Small intestine (tissue), 7 donors: ENCODE measurements around the gene FAM222B. TPM values are rescaled to one million over a fixed set of nuclear protein-coding genes. Genes with fewer than 3 reads are reported as not detected.

Source experiments
- DNase-seq, 2 donors: peaks; one replicate each; pipeline versions ENCODE4 v3.0.0 to v3.0.0-alpha.2; 2013
- FAIRE-seq: peaks from 2 replicates; lab custom pipeline; 2012; peaks lifted over from hg19 to GRCh38; lab: Jason Lieb, UNC
- H3K27ac ChIP-seq, 3 donors: one replicate each; pipeline ENCODE4 v1.5.1; 2013; ENCODE audit warnings: low read length in 2 of 3, mild to moderate bottlenecking in 2 of 3, control low read depth in 1 of 3, inconsistent platforms in 1 of 3, low read depth in 1 of 3, moderate library complexity in 1 of 3
- H3K27me3 ChIP-seq, 3 donors: one replicate each; pipeline ENCODE4 v1.6.1; 2013; ENCODE audit warnings: low read length in 3 of 3, inconsistent platforms in 1 of 3; ENCODE audit not compliant: control insufficient read depth in 3 of 3, insufficient read depth in 3 of 3
- H3K36me3 ChIP-seq, 3 donors: one replicate each; pipeline ENCODE4 v1.6.1; 2013; ENCODE audit warnings: low read length in 3 of 3, inconsistent platforms in 1 of 3, low read depth in 1 of 3, mild to moderate bottlenecking in 1 of 3, moderate library complexity in 1 of 3; ENCODE audit not compliant: control insufficient read depth in 3 of 3, insufficient read depth in 2 of 3
- H3K4me1 ChIP-seq, 3 donors: one replicate each; pipeline ENCODE4 v1.6.1; 2013; ENCODE audit warnings: low read length in 2 of 3, inconsistent platforms in 1 of 3, low read depth in 1 of 3, mild to moderate bottlenecking in 1 of 3, moderate library complexity in 1 of 3; ENCODE audit not compliant: control insufficient read depth in 3 of 3, insufficient read depth in 2 of 3
- H3K4me3 ChIP-seq, 3 donors: one replicate each; pipeline ENCODE4 v1.5.1; 2013; ENCODE audit warnings: low read length in 3 of 3, control low read depth in 1 of 3, inconsistent platforms in 1 of 3, low read depth in 1 of 3, mild to moderate bottlenecking in 1 of 3, moderate library complexity in 1 of 3
- H3K9me3 ChIP-seq, 2 donors: one replicate each; pipeline ENCODE4 v1.6.1; 2013; ENCODE audit warnings: low read depth in 1 of 2, low read length in 1 of 2; ENCODE audit not compliant: control insufficient read depth in 2 of 2, insufficient read depth in 1 of 2
- WGBS, 3 donors: extraction: QIAGEN DNeasy Blood & Tissue Kit; methylation state at CpG; one replicate each; pipeline ENCODE4 v1.1.7; 2013; 5-methylcytosine and 5-hydroxymethylcytosine counted together
- polyA plus RNA-seq, 4 donors: library from polyadenylated mRNA; stranded (reverse) in 3 of 4; unstranded in 1 of 4; fragments of 200-250 nt in 3 of 4; fragments of 120-200 nt in 1 of 4; gene quantifications; one replicate each; pipeline versions ENCODE4 v1.2.1 to v1.2.3, GENCODE V29; 2013
- donor health status: healthy with polysubstance abuse.
- donor health status: control.
- donor health status: control.
- donor health status: Bipolar disorder and iron deficiency.
- donor health status: healthy.

Gene FAM222B
- polyA plus RNA-seq, 4 donors, result 9.7 to 28.1 (median 13.4) TPM

DNA sequence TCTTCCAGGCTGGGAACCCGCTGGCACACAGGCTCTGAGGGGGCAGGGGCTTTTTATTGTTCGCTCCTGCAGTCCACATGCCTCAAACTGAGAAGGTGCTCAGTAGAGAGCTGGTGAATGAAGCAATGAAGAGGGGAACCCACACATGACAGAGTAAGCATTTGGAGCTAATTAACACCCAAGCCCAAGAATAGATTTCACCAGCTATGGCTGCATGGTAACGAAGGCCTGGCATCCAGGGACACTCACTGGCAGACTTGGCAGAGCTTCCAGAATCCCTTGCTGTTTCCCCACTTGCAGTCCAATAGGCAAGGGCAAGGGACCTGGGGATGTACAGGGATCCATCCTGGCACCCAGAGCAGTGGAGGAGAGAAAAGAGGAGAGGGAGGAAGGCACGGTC lies 42.8 kb upstream of the FAM222B start:
- no peak overlapping the region for H3K4me3 ChIP-seq
- no peaks in the 10 kb centered on the region for H3K4me1 ChIP-seq
- WGBS, 3 donors, result 95 to 98% (median 96%) methylated on average over 4 of the region's 4 CpGs
- no peaks in the 10 kb centered on the region for H3K27me3 ChIP-seq
- H3K9me3 ChIP-seq, result no peaks in the 10 kb centered on the region
- no peak for DNase-seq
- peaks cover 6 to 88% (median 10%) of the 10 kb centered on the region in 3 donors for H3K36me3 ChIP-seq
- H3K27ac ChIP-seq, result no peak overlapping the region
- FAIRE-seq, result no peak

DNA sequence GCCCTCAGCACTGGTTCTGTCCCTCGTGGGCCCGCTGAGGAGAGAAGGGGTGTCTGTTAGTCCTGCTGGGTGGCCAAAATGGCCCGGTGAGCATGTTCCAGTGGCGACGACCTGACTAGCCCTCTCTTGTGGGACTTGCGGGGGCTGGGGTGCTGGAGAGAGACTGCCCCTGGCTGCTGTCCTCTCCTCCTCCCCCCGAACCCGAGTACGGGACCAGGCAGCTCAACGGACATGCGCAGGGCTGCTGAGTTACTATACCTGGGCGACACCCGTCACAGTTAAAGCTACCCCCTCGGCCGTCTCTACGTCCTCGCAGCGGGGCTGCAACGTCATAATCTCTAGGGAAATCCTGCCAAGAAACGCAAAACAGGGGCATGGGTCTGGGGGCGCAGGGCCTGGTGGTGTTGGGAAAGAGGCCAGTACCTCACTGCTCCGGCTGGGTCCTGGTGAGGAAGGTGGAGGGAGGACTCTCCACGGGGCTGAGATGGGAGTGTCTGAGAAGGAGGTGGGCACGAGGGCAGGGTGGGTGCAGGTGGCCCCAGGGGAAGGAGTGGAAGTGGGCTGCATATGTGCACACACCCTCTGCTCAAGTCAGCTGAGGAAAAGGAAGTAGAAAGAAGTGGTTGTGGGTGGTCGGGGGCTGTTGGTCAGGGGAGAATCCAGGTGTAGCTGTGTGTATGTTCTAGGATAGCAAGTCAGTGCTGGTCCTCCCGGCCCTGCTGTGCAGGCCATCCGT lies 41.5 kb upstream of the FAM222B start:
- WGBS, 3 donors, result 91 to 92% (median 92%) methylated on average over 27 of the region's 27 CpGs
- no peak overlapping the region for H3K4me3 ChIP-seq
- H3K4me1 ChIP-seq, result no peaks in the 10 kb centered on the region
- H3K27ac ChIP-seq, result no peak overlapping the region
- peaks cover 9 to 98% (median 13%) of the 10 kb centered on the region in 3 donors for H3K36me3 ChIP-seq
- H3K9me3 ChIP-seq, result no peaks in the 10 kb centered on the region
- H3K27me3 ChIP-seq, result no peaks in the 10 kb centered on the region
- DNase-seq (no peak), FAIRE-seq (no peak)

DNA sequence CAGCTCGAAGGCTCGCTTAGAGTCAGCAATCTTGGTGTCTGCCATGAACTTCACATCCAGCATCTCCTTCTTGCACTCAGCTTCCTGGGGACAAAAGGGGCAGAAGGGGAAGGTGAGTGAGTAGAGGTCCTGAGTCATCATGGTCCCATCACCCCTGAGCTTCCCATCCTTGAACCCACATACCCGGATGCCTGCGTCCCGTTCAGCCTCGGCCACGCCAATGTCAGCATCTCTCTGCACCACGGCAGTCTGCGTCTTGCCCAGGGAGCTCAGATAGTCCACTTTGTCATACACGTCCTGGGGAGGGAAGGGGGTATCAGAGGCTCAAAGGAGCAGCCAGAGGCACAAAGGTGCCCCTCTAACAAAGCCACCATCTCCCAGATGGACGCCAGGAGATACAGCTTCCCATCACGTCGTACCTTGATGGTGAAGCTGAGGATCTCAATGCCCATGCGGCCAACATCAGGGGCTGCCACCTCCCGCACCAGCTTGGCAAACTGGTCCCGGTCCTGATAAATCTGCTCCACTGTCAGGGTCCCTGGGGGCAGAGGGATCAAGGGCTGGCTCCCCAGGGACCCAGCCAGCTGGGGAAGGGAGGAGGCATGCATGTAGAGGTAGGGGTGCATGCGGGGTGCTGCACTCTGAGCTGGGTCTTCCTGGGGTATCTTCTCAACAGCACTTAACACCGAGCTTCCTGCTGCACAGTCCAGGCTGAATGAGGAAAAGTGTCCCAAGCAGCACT lies 39.7 kb upstream of the FAM222B start:
- Histone ChIP-seq H3K27ac (no peak overlapping the region), H3K4me1 (no peaks in the 10 kb centered on the region), H3K4me3 (no peak overlapping the region), H3K36me3 (peaks cover 9 to 86% (median 13%) of the 10 kb centered on the region in 3 donors), H3K27me3 (no peaks in the 10 kb centered on the region), H3K9me3 (no peaks in the 10 kb centered on the region)
- no peak for DNase-seq
- FAIRE-seq, result no peak
- 92 to 95% (median 94%) methylated on average over 18 of the region's 18 CpGs for WGBS, 3 donors

DNA sequence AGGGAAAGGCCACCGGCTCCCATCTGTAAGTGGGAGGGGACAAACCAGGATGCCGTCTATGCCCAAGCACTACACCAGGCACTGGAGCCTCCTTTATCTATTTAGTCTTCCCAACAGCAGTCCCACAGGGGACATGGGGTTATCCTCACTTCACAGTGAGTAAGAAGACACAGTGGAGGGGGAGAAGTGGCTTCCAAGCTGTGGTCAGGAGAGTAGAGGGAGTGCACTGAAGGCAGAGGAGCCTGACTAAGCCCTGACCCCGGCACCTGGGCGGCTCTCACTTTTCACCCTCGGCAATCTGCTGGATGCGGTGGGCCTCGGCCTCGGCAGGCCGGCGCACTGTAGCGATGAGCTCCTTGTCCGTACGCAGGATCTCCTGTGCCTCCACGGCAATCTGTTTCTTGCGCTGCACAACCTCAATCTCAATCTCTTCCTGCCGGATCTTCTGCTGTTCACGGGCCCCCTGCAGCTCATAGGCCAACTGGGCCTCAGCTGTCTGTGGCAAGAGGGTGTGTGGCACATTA lies 39.0 kb upstream of the FAM222B start:
- Histone ChIP-seq H3K4me3 (no peak overlapping the region), H3K27me3 (no peaks in the 10 kb centered on the region), H3K4me1 (no peaks in the 10 kb centered on the region), H3K27ac (no peak overlapping the region), H3K36me3 (peaks cover 9 to 79% (median 13%) of the 10 kb centered on the region in 3 donors), H3K9me3 (no peaks in the 10 kb centered on the region)
- FAIRE-seq (no peak), DNase-seq (no peak)
- 94 to 96% (median 95%) methylated on average over 17 of the region's 17 CpGs for WGBS, 3 donors

DNA sequence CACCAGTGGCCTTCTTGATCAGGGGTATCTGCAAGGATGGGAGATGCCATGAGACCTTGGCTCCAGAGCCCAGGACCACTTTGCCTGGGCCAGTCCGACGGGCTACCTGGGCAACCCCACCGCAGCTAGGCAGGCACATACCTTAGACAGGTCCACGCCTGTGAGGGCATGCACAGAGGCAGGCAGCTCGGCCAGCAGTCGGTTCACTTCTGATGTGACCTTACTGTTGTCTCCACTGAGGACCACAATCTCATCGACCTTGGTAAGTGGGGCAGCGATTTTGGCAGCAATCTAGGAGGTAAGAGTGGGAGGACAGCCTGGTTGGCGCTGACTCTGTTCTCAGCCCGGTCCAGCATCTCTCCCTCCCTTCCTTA lies 38.0 kb upstream of the FAM222B start:
- FAIRE-seq (no peak), DNase-seq (no peak)
- no peak overlapping the region for H3K4me3 ChIP-seq
- no peaks in the 10 kb centered on the region for H3K9me3 ChIP-seq
- H3K27me3 ChIP-seq, result no peaks in the 10 kb centered on the region
- H3K27ac ChIP-seq, result no peak overlapping the region
- 90 to 94% (median 93%) methylated on average over 10 of the region's 10 CpGs for WGBS, 3 donors
- peaks cover 9 to 68% (median 13%) of the 10 kb centered on the region in 3 donors for H3K36me3 ChIP-seq
- no peaks in the 10 kb centered on the region for H3K4me1 ChIP-seq

DNA sequence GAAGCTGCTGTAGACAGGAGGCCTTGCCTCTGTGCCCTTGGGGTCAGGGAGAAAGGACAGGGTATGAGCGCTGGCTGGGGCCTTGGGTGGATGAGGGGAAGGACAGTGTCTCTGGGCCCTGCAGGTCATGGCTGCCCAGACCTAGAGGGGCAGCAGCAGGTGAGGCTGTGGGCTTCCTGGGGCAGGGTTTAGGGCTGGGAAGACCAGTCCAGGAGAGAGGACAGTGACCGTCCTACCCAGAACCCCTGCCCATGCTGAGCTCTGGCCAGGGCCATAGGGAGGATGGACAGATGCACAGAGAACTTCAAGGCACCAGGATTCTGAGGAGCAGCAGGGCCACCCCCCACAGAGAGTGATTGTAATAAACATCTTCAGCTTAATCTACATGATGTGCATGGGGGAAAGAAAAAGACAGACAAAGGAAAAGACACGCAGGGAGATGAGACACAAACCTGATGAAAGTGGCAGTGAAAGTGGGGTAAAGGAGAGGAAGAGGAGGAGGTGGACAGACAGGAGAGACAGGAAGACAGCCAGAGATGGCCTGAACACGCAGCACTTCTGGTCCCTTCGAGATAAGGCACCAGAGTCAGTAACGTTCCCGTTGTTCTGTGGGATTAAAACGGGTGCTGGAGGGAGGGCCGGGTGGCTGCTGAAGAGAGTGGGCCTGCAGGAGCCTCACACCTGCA lies 37.4 kb upstream of the FAM222B start:
- H3K27ac ChIP-seq, result no peak overlapping the region
- no peak overlapping the region for H3K4me3 ChIP-seq
- DNase-seq (no peak), FAIRE-seq (no peak)
- H3K36me3 ChIP-seq, result peaks cover 9 to 63% (median 13%) of the 10 kb centered on the region in 3 donors
- no peaks in the 10 kb centered on the region for H3K4me1 ChIP-seq
- H3K9me3 ChIP-seq, result no peaks in the 10 kb centered on the region
- no peaks in the 10 kb centered on the region for H3K27me3 ChIP-seq
- 73 to 76% (median 74%) methylated on average over 9 of the region's 9 CpGs for WGBS, 3 donors

DNA sequence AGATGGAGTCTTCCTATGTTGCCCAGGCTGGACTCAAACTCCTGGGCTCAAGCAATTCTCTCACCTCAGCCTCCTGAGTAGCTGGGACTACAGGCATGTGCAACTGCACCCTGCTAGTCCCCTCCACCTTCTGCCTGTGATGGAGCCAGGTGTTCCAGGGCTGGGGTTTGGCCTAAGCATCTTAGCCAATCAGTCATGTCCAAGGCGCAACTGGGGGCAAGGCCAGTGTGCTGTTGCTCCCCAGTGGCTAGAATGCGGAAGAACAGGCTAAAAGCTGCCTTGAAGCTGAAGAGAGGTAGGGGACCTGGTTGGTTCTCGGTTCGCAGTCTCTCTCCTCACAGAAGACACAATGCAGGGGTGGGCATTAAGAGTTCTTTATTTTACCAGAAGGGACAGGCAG lies 36.4 kb upstream of the FAM222B start:
- Histone ChIP-seq H3K4me1 (peaks cover 0 to 8% (median 0%) of the 10 kb centered on the region in 3 donors), H3K36me3 (peaks cover 9 to 53% (median 13%) of the 10 kb centered on the region in 3 donors), H3K9me3 (no peaks in the 10 kb centered on the region), H3K27me3 (no peaks in the 10 kb centered on the region), H3K4me3 (no peak overlapping the region), H3K27ac (no peak overlapping the region)
- FAIRE-seq, result no peak
- peak; percentile 75 to 81 for DNase-seq
- WGBS, 3 donors, result 37 to 63% (median 52%) methylated on average over 4 of the region's 4 CpGs
